ENCODE results near the gene CCNE1.

Gene CCNE1

DNA sequence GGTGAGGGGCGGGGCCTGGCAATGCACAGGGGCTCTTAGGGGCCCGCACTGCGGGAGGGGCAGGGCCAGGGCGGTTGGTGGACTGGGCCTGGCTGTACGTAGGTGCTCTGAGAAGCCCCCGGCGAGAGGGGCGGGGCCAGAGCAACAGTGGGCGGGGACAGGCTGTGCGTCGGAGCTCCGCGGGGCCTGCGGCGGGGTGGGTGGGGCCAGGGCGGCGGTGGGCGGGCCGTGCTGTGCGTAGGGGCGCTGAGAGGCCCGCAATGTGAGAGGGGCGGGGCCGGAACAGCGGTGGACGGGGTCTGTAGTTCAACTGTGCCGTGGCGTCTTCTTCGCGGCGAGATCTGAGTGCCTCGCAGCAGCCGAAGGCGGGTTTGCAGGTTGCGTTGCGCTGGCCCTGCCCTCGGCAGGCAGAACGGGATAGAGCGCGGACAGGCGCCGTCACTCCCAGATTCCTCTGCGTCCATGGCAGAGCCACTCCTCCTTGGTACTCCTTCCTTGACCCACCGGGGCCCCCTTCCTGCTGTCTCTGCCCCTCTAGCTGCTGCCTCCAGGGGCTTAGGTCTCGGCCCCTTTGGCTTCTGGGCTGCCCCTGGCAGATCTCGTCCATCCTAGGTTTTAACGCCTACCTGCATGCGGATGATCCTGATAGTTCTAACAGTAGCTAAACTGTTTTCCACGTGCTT lies 33.2 kb downstream of the CCNE1 start:
- DNase-seq (ENCODE audit: low read depth): peak; percentile 91

DNA sequence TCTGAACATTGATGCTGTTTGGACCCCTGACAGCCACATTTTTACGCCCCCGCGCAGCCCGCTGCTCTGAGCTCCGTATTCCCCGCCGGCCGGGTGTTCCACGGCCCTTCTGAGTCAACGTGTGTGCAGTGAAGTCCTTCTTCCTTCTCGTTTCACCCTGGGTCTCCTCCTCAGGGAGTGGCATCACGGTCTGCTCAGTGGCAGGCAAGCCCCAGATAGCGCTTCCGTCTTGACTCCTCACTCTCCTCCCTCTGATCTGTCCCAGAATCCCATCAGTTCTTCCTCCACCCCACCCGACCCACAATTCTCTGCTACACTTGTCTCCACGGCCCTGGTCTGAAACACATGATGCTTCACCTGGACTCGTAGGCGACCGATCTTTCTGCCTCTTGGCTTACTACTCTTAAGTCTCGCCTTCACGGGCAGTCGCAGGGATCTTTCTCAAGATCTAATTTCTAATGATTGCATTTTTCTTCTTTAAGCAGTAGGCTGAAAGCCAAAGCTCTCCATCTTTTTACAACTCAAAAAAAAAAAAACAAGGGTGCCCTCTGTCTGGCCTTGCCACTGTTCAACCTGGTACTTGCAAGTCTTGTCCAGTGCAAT lies 33.9 kb downstream of the CCNE1 start:
- DNase-seq (ENCODE audit: low read depth): peak; percentile 57

DNA sequence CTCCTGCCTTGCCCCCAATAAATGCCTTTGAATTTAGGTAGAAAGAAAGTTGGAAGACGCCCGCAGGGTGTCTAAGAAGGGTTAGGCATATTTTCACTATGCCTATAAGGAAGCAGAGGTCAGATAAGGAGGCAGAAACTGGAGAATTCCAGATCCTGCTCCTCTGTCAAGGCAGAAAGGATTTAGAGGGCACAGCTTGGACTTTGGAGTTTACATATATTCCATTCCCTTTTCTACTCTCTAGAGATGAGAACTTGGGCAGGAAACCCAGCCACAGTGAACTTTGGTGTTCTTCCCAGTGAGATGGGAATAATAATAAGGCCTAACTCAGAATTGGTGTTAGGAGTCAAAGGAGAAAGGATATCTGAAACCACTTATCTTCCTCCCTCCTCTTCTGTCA lies 37.4 kb downstream of the CCNE1 start:
- no peak for DNase-seq (ENCODE audit: low read depth)

DNA sequence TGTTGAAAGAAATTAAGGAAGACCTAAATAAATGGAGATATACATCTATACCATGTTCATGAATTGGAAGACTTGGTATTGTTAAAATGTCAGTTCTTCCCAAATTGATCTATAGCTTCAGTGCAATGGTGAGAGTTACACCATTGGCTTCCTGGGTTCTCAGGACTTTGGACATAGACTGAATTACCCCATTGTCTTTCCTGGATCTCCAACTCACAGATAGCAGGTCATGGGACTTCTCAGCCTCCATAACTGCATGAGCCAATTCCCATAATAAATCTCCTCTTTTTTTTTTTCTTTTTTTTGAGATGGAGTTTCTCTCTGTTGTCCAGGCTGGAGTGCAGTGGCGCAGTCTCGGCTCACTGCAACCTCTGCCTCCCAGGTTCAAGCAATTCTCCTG lies 38.7 kb downstream of the CCNE1 start:
- no peak for DNase-seq (ENCODE audit: low read depth)

DNA sequence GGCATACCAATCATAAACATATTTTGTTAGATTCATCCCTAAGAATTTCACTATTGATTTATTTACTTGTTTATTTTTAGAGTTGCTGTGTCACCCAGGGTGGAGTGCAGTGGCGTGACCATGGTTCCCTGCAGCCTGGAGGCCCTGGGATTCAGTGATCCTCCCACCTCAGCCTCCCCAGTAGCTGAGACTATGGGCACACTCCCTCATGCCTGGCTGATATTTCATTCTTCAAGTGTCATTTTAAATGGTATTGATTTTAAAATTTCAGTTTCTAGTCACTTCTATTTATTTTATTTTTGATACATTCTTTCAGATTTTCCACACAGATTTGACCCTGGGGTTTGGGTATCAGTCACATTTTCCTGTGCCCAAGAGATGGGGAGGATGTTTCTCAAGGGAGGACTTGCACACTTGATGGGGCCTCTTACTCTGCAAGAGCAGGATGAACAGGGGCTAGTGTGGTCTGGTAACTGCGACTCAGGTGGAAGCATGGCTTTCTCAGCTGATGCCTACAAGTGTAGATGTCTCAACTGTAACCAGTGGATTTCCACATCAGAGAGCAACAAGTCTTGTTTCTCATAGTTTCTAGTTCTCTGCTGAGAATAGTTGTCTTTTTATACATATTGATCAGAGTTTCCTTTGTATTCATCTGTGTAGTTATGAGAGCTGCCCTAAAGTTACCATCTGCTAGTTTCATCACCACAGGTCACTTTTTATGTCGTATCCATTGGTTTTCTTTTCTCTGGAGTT lies 40.2 kb downstream of the CCNE1 start:
- no peak for DNase-seq (ENCODE audit: low read depth)

DNA sequence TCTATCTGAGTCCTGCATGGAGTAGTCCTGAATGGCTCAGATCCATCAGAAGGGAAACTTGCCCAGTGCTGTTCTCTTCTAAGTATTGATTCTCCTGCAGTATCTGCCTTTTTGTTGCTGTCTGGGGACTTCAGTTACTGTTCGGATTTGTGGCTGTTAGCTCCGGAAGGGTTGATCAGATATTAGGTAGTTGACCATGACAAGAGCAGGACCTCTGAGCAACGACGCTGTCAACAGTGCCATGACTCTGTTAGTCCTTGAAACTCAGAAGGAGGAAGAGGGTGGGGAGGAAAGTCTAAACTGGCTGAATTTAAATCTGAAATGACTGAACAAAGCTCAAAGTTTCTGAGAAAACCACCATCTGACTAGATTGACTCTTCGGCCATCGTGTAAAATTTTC lies 42.2 kb downstream of the CCNE1 start:
- DNase-seq (ENCODE audit: low read depth): no peak

DNA sequence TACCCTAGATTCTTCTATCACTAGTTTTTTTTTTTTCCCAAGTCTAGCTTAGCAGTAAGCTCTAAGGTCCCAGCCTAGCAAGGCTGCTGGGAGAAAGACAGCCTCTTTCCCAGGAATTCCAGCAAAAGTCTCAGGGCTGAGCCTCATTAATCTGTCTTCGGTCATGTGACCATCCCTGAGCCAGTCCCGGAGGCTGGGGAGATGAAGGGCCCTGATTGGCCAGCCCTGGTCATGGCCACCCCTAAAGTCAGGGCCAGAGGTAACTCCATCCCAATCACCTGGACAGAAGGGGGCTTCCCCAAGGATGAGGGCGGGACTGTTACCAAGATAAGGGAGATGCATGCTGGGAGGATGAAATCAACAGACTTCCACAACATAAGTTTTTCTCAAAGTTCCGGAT lies 43.3 kb downstream of the CCNE1 start:
- peak; percentile 13 for DNase-seq (ENCODE audit: low read depth)

DNA sequence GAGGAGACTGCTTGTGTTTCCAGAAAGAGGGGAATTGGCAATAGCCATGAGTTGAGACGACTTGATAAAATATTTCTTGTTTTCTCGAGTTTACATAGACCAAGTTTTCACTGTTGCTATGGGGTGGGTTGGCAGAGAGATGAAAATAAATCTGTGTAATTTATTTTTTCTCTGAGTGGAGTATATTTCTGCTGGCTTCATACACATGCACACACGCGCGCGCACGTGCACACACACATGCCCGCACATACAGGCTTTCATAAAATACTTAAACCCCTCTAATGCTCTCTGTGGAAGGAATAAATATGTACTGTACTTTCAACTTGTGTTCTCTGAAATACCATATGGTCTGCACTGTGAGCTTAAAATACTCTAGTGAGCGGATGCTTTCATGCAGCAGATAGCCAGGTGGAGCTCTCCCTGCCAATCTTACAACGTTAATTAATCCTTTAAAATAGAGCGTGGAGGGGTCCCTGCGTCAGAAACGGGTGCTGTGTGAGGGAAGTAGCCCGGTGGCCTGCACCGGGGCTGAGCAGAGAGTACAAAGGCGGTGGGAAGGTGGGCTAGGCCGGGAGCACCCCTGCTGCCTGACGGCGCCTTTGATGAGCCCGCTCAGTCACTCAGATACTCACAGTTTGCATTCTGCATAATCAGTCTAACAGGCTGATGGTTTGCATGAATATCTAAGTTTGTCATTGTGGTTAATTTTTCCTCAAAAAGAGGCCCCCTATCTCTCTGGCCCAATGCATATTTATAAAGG lies 44.1 kb downstream of the CCNE1 start:
- DNase-seq (ENCODE audit: low read depth): no peak

DNA sequence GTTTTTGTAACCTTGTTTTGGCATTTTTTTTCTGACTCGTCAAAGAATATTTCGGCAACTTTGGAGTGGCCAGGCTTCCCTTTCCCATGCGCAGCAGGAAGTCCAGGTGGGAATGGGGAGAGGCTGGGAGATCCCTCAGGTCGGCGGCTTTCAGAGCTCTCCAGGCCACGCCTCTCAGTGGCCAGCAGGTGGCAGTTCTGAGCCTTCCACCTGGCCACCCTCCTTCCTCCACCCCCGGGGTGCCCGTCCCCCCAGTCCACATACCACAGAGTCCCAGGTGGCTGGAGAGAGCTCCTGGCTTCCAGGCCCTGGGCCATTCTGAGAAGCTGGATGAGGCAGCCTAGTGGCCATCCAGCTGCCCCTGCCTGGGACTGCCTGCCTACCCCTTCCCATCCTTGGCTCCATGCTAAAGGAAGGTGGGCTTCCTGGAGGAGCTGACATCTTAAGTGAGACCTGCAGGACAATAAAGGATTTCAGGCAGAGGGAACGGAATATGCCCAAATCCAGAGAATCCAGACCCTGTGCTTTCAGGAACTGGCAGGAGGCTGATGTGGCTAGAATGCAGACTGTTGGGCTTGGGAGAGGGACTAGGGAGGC lies 46.3 kb downstream of the CCNE1 start:
- peak; percentile 18 for DNase-seq (ENCODE audit: low read depth)

DNA sequence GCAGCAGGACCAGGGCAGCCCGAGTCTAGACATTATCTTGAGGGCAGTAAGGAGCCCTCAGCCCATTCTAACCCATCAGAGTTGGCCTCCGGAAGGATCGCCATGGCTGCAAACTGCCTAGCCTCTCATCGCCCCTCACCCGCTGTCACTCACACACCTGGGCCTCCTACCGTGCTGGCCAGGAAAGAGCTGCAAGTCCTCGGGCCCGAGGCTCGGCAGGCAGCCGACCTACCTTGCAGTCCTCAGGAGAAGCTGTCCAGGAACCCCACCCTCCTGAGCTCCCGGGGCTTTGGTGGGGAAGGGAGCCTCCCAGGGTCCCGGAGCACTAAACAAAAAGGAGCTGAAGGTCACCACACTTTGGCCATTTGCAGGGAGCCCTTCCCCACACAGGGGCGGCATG lies 46.8 kb downstream of the CCNE1 start:
- DNase-seq (ENCODE audit: low read depth): no peak

DNA sequence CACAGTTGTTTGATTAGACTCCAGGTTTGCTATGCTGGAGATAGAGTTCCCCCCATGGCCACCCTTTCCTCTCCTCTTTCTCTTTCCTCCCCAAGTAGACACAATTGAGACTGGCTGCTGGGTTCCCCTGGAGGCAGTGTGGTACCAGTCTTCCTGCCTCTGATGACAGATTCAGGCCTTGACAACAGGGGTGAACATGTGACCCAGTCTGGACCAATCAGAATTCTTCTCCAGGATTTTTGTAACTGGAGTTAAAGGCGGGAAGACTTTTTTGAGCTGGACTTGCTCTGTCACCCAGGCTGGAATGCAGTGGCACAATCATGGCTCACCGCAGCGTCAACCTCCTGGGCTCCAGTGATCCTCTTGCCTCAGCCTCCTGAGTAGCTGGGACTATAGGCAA lies 48.7 kb downstream of the CCNE1 start:
- DNase-seq (ENCODE audit: low read depth): peak; percentile 32

DNA sequence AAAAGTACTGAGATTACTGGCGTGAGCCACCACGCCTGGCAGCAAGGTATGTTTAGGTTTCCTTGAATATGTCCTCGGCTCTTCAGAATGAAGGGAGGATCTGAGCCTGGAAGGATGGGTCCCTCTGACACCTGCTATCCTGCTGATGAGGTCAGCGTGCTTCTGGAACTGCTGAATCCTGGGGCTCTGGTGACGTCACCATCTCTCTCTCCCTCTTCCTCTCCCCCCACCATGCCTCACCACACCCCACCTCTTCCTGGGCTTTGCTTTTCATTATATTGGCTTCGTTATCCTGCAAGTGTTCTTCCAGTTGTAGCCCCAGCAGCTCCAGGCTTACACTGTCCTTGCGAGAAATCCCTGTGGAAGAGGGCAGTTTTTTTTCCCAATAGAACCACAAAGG lies 49.8 kb downstream of the CCNE1 start:
- DNase-seq (ENCODE audit: low read depth): no peak

DNA sequence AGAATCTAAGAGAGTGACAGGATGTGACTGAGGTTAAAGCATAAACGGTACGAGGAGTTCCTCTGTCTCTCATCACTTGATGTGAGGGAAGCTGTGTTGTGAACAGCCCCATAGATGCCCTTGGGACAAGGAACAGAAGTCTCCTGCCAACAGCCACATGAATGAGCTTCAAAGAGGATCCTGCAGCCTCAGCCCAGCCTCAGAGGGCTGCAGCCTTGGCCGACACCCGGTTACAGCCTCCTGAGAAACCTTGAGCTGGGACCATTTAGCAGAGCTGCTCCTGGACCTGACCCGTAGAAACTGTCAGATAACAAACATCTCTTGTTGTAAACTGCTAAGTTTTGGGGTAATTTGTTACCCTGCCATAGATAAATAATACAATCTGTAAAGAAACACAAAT lies 54.2 kb downstream of the CCNE1 start:
- no peak for DNase-seq (ENCODE audit: low read depth)

DNA sequence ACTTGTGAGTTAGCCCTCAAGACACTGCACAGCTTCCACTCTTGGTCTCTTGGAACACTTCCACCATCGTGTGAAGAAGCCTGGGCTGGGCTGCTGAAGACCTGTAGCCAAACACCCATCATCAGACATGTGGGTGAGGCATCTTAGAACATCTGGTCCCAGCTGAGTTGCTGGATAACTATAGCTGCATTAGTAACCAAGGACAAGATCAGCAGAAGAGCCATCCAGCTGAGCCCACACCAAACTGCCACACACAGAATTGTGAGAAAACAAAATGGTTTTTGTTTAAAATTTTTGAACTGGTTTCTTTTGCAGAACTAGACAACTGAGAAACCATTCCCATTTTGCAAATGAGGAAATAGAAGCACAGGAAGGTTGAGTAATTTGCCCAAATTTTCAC lies 56.2 kb downstream of the CCNE1 start:
- DNase-seq (ENCODE audit: low read depth): no peak

DNA sequence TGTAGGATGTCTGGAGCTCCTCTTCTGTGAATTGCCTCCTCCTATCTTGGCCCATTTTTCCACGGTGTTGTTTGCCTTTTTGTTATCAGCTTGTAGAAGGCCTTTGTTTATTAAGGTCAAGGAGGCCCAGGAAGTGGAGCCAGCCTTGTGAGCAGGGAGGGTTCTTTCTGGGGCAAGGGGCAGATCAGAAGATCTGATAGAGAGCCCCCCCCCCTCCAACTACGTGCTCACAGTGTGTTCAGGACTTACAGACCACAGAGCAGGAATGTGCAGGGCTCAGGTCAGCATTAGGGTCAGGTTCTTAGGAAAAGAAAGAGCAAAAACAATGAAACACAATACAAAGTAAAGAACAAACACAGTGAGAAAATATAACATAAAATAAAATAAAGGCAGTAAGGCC lies 59.4 kb downstream of the CCNE1 start:
- no peak for DNase-seq (ENCODE audit: low read depth)

DNA sequence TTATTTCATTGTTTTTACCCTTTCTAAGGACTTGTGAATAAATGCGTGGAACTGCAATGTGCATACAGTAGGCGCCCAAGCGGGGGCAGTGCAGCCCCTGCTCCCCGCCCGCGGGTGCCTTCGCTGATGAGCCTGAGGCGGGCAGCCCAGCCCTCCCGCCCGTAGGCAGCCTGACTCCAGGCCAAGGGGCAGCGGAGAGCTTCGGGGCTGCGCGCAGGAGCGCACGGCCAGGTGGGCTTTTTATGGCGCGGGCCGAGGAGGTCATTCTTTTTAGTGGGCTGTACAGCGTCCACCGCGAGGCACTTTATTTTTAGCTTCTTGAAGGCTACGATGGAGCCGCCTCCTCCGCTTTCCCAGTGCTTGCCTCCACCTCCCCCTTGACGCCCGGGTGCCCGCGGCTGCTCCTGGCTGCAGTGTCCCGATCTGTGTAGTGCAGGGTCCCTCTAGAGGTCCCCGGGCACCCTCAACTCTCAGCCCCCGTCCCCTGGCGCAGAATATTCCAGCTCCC lies 60.5 kb downstream of the CCNE1 start:
- no peak for DNase-seq (ENCODE audit: low read depth)

DNA sequence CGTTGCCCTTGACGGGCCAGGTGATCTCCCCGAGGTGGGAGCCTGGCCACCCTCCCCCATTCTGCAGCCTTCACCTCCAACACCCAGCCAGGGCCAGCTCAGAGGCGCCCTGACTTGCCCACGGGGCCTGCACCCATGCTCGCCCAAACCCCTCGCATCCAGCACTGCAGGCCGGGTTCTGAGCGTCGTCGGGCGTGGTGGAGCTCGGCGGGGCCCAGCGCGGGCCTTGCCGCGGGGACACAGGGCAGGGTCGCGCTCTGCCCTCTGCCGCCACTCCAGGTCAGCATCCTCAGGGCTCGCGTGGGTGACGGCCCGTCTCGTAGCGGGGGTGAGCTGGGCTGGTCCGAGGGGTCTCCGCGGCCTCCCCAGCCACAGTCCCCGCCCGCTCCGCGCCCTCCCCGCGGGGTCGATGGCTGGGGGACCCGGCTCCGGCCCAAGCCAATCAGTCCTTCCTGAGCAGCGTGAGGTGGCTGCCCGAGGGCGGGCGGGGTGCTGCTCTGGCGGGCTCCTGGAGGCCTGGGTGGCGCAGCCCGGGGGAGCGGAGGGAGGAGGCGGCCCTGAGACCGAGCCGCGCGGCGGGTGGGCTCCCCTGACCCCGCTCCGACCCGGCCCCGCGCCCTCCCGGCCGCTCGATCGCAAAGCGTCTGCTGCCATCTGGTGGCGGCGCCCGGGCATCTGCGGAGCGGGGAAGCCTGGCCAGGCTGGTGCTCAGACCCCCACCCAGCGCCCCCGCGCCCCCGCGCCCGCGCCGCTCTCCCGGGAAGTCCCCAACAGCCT lies 61.4 kb downstream of the CCNE1 start:
- peak; percentile 31 for DNase-seq (ENCODE audit: low read depth)

Data from EH (cell line).